Measurements from ENCODE around the gene CNTNAP5.

CNTNAP5 gene
- total RNA-seq = 0 reads per million in 2 donors

DNA sequence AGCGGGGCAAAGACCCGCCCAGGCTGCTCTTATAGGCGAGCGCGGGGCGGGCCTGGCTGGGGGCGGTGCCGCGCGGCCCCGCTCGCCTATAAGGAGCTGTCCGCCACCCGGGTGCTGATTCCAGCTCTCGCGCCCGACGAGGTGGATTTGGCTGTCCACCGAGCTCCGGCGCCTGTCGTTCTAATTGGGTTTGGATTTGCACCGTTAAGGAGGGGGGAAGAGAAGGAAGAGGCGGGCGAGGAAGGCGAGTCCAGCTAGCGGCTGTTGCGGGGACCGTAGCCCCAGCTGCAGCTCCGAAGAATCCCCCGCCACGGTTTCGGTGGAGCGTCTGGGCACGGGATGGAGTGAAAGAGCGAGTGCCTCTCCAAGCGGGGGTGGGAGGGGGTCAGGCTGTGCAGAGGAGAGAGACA lies at the start of gene CNTNAP5:
CNTNAP5 (plus strand) TSS at position 117 of the 410 bp plus-strand sequence. CDS start 364 bp downstream, outside the sequence.
- peak in 1 of 5 experiments; percentile 25 for DNase-seq

DNA sequence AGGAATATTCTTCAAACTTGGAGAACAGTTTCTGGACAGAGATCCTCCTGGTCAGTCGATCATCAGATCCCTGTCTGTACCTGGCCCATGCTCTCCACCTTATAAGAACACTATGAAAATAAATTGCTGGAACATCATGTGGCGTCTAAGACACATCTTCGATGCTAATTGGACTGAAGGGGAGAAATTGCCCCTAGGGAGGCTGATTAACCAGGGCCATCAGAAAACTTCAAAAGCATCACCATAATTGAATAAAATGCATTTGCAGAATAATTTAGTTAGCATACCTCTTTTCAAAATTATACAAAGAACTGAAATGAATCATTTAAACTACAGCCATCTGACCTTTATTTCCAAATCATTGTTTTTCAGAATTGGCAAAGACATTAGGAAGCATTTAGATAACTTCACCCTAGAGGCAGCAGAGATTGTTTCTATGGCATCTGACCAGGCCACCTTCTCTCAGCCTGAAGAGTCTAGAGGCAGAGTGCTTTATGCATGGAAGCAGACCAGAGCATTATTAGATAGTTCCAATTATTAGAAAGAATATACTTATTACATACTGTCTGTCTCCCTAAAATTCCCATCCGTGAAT lies 48.9 kb upstream of the CNTNAP5 start:
- no peak for DNase-seq

DNA sequence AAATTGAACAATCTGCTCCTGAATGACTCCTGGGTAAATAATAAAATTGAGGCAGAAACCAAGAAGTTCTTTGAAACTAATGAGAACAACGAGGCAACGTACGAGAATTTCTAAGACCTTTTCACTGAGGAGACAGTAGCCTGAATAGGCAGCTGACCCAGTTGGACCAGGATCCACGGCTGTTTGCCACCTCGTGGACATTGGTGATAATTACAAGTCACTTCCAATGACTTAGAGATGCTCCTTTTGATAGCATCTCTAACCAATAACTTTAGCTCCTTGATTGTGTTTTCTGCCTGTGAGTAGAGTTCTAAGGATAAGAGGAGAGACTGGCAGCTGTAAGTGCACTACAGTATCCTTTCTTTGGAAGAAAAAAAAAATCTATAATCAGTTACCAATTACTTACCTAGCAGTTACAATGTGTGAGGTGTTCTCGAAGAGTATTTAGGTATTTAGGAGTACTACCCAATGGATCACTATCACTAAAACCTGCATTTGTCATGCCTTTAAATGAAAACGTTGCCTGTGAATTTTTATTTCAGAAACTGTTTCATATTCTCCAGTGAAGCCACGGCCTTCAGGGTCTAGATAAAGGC lies 31.3 kb upstream of the CNTNAP5 start:
- DNase-seq = no peak

DNA sequence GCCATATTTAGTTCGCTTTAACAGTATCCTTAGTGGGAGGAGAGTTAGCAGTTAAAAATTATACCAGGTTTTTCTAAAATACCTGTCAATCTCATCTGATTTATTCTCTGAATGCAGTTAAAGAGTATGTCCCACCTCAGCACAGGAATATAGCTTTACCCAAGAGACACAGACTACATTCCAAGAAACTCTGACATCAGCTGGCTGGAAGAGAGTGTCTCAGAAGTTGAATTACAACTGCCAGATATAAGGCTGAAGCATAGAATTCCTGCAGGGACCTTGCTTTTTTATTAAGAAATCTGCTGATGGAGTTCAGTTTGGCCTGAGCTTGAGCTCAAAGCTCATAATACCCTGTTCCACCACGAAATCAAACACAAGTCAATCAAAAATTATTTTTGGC lies 25.4 kb upstream of the CNTNAP5 start:
- DNase-seq = no peak

DNA sequence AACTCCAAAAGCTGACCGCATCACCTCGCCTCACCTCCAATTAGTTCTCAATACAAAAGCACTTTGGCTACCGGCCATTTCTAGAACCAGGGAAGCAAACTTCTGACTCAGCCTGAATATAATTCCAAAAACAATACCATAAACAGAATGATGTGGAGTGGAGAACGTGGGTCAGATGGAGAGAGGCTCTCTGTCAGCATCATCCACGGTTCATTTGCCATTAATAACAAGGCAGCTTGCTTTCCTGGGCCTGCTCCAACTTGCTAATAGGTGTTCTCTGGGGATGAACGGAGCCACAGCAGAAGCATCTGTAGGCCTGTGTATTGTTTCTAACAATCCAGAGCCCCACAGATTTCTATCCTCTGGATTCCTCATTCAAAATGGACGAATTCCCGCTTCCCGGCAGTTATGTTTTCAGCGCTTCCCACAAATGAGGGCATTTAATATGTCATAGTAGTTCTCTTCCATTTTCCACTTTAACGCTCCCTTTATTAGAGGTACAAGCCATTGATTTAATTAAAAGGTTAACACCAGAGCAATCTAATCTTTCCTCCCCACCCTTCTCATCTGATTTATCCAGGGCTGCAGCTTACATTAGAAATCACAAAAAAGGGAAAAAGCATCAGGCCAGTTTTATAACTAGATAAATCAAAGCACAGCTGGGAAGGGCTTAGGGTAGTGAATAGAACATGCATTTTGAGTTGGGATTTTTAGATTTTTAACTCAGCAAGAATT lies 23.2 kb upstream of the CNTNAP5 start:
- no peak for DNase-seq

DNA sequence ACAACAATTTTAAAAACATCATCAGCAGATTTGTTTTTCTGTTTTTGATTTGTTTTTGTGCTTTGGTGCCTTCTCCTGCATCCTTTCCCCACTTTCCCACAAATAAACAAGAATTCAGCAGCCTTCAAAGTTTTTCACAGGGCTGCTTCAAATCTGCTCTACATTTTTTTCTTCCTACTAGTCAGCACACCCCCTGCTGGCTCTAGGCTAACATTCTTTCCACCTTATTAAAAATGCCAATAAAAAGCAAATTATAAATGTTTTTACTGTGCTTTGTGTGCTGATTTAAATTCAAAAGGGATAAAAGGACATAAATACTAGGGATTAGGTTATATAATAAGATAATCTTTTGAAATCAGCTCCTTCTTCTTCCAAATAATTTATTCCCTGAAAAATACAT lies 6.2 kb upstream of the CNTNAP5 start:
- DNase-seq = no peak

DNA sequence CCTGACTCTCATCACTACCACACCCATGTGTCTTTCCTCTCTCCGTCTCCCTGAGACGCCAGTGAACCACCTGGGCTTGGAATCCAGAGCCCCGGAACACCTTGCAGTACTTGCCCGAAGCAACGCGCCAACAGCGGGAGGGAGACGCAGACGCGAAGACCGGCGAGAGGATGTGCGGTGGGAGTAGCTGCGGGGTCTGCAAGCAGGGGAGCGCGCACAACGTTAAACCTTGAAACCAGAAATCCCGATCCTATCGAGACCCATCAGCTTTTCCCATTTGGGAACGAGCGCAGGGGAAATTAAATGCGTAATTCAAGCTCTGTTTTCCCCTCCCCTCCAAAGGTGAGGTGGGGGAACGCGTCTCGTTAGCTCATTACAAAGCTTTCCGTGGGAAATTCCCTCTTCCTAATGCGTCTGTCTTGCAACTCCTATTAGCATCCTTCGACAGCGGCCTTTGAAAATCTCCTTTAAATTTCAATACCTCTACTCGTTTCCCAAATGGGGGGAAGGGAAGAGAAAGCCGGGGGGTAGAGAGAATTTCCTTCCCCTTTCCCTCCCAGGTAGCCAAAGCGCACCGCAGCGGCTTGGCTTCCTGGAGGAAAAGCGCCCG lies 421 bp upstream of the CNTNAP5 start:
- no peak for DNase-seq

DNA sequence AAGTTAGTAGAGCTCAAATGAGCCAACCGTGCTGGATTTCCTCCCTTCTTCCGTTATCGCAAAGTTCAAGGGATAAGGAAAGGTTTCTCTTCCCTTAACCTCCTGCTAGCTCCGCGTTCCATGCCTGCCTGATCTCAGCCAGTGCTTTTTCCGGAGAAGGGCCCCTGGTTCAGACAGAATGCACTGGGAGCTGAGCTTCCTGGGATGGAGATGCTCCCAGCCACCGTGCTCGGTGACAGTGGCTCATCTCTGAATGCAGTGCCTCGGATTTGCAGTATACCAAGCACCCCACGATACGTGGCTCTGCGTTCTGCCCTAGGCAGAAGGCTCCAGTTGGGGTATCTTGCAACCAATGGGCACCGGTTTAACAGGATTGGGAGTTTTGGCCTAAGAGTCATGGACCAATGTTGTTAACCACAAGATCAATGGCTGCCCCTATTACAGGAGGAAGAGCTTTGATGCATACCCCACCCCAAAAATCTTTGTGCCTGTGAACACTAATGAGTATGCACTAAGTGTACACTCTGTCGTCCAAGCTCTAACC lies 876 bp downstream of the CNTNAP5 start:
- DNase-seq = no peak

DNA sequence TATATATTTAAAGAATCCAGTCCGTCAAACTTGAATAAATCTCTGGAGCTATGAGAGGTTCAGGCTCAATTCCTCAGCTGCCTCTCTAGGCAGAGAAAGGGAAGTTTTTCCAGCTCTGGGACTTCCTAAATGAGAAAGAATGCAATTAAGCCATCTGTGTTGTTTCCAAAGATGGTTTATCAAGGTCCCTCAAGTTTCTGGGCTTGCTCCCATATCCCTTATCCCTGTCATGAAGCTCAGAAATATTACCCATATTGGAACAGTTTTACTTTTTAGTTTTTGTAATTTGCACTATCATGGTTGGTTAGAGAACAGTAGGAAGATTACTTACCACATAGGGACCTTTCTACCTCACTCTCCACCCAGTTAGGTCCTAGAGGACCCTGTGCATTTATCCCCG lies 1.4 kb downstream of the CNTNAP5 start:
- DNase-seq = no peak

DNA sequence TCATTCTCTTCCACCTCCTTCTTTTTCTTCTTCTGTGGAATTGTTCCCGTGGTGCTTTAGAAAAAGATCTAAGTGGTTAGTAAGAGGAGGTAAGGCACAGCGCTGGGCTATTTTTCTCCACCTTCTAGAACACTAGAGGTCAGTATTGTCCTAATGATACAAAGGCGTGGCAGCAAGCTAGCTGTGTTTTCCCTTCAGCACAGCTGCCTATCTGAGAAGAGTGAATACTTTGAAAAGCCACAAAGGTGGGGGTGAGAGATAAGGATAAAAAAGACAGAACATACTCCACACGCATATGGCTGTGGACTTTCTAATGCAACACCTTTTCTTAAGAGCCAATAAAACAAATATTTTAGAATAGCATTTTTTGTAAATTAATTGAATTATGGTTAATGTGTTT lies 2.1 kb downstream of the CNTNAP5 start:
- DNase-seq = peak in 1 of 5 experiments; percentile 10

DNA sequence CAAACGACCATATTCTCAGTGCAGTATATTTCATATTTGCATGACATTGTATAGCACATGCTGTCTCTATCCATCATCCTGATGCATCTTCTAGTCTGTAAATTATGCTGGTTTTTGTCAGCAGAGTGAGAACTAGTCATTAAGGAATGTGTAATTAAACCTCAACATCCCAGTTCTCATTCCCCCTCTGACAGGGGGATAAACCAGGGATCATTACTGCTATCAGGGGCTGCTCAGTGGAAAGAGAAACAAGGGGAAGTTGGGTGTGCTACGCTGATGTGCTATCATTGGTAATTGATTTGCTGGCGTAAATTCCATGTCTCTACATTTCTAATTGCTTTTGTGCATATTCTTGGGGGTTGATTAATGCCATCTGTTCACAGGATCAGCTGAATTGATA lies 7.7 kb downstream of the CNTNAP5 start:
- no peak for DNase-seq

DNA sequence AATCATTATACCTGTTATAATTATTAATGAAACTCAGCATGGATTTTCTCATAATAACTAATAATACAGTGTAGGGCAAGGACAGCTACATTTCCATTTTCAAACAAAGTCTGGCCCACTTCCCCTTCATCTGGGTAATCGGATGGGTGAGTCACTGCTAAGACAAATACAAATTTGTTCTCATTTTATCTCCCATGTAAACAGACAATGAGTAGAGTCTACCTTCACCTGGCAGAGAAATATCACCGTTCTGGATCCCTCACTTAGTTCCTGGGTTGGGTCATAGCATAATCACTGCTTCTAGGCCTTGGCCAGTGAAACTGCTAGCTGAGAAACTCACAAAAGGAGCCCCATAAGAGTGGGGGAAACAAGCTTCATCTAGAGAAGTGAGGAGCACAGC lies 9.2 kb downstream of the CNTNAP5 start:
- no peak for DNase-seq

DNA sequence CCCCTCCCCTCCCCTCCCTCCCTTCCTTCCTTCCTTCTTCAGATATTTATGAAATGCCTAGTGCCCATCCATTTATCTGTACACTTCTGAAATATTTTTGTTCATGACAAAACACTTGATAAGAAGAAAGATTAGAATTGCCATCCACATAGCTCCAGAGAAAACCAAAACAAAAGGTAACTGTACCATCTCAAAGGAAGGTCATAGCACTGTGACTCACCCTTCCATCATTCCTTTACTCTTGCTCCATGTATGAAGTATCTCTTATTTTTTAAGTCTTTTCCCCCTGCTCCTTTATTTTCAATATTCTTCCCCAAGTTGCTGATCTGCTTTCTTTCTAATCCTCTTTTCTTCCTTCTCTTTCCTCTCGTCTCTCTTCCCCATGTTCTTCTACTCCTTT lies 9.9 kb downstream of the CNTNAP5 start:
- DNase-seq = no peak

DNA sequence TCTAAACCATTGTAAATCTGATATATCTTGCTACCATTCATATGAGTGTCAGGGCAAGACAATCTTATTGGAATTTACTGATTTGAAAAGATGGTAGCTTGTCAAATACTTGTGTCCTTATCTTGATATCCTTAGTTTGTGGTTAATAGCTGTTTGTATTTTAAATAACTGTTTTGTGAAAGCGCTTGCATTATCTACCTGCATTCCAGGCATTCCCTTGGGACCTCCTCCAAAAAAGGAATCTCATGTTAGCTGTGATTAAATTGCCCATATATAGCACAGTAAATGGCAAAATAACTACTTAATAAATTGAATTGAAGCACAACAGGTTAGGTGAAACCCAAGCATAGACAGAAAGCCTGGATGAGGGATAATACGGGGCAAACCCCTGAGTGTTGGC lies 13.9 kb downstream of the CNTNAP5 start:
- no peak for DNase-seq

DNA sequence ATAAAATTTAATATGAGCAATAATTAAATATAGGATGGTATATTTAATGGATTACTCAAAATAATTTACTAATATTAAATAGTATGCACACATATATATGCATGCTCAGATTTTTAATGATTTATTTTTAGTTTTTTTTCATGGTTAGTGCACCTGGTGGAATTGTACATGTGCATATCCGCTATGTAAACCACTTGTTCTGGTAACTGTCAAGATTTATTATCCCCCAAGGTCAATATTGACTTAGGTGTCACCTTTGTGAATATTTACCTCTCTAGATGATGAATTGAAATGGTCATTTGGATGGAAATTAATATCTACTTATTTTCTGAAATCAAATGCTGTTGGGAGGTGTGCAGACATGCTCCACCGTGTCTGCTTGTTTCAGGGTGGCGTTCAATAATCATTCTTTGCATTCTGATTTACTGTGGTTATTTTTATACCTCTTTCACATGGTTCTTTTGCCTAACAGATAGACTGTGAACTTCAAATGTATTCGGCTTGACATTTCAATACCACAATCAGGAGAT lies 14.7 kb downstream of the CNTNAP5 start:
- DNase-seq = no peak

DNA sequence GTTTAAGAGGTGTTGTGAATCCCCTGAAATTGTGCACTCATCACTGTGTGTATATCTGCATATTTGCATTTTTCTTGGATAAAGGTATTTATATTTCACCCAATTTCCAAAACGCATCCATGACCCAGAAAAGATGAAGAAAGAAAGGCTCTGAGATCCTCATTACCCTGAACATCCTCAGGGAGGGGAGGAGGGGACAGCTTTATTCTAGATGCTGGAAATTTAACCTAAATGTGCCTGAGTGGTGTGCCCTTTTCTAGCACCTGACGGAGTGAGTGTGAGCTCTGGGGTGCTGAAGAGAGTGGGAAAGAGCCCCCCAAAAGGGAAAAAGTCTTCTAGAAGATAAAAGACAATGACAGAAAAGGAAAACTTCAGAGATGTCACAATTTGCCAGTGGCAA lies 20.8 kb downstream of the CNTNAP5 start:
- no peak for DNase-seq

DNA sequence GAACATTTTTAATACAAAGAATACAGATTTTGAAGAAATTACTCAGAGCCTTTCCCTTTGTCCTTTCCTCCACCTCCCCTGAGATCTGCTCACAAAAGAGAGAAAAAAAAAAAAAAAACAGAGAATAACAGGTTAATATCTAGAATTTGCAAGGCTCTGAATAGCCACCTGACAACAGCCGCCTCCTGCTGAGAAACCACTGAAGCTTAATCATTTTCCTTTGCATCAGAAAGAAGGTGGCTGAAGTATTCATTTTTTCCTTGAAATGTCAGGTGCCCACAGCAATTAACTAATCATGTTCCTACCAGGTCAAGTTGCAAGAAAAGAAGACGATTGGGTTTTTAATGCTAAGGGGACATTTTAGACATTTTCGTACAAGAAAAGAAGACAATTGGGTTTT lies 21.2 kb downstream of the CNTNAP5 start:
- no peak for DNase-seq

DNA sequence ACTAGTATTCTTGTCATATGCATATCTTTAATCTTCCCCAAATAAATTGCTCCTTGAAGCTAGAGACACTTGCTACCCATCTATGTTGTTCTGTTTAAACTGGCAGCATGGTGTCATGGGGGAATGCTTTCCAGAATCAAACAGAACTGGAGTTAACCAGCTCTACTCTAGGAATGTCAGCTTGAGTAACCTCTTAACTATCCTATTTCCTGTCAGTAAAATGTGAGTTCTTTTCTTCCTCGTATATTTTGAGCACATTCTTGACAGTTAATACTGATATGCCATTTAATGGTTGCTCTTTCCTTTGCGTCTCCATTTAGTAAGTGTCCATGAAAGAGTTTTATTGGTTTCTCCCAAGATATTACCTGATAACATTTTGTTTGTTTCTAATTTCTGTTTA lies 23.0 kb downstream of the CNTNAP5 start:
- no peak for DNase-seq

DNA sequence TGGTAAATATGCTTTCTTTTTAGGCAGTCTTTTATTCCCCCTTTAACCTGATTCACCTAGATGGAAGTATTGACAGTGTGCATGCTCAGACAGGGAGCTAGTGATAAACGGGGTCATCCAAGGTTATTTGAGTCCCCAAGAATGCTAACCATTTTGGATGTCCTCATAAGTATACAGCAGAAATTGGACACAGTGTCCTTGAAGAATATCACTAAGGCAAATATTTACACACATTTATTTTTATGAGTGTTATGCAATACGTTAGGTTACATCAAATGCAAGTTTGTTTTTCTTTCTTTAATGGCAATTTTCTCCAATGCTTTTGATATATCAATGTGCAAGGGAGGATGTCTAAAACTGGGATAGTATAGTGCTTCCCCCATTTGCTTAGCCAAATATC lies 23.6 kb downstream of the CNTNAP5 start:
- no peak for DNase-seq

DNA sequence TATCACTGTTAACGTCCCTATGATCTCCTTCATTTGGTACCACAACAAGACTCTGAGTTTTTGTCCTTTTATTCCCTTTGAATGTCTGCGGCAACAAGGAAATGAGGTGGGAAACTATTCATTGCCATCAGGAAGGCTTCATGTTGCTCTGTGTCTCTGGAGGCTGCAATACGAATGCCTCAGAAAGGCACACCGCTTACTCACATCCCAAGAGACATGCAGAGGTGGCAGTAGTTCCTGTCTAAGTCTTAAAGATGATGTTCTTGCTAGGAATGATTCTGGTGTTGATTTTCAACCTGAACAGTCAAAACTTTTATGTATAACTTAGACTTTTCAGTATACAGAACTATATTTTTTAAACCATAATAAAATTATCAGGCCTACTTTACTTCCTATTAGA lies 24.0 kb downstream of the CNTNAP5 start:
- DNase-seq = no peak

DNA sequence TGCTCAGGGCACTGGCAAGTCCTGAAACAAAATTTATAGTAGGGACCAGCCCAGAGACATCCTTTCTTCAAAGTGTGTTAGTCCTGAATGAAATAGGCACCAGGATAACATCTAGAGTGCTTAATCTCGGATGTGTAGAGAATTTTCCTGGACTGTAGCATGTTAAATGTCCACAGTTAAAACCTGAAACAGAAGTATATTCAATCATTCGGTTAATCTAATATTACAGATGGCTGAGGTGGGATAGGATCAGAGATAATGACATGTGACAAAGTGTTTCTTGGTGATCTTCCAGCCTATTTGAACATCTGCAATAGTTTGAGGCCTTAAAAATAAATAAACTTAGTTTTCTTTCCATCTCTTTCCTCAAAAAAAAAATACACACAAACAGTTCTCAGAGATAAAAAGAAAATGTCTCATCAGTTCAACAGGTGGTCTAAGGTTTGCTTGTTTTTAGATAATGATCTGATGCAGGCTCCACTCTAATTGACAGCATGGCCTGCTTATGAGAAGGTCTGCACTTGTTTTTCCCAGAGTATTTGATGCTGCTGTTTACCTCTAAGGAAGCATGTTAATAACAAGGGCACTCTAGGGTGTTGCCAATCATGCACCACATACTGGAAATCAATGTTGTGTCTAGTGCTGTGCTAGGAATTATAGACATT lies 25.9 kb downstream of the CNTNAP5 start:
- DNase-seq = no peak

DNA sequence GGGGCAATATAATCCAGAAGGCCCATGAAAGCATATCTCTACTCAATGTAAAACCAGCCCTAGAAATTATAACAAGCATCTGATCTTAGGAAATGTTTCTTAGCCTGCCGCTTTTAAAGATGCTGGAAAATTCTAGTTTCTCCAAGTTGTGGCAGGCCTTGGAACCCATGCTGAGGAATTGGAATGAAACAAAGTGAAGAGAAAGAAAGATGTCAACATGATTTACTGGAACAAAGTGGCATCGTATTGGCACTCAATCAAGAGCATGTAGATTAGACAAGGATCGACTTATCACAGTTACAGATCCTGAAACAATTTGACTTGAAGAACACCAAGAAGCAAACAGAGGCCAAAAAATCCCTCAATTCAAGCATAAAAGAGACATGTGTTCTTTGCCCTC lies 28.7 kb downstream of the CNTNAP5 start:
- DNase-seq = no peak

DNA sequence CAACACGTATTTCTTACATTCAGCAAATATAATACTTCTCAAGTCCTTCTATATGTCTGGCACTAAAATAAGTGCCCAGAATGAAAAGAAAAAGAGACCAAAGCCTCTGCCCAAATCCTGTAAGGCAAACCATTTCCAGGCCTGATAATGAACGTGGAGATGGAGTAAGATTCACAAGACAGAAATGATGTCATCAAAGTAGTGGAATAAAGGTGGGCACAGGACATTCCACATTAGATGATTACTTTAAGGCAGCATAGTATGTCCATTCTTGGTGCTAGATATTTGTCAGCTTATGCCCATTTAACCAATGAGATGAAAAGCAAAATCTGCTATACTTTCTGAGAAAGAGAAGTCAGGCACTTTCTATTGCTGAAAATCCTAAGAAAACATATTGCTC lies 38.5 kb downstream of the CNTNAP5 start:
- DNase-seq = no peak

All from T-helper 2 cell (primary cell).